Fibroblast of villous mesenchyme (primary cell): Measurements from ENCODE around the gene ARPC1A. TPM values are rescaled to one million over a fixed set of nuclear protein-coding genes. Genes with fewer than 3 reads are reported as not detected.
"Not testable (repeated sequence)": the region's sequence is repeated elsewhere in the genome, so short reads cannot be mapped to it uniquely, and the experiment has no call there.

Experiments
- DNase-seq: peaks from one replicate; pipeline ENCODE4 v3.0.0-alpha.2; 2010; ENCODE audit warnings: low read depth
- H3K4me3 ChIP-seq: 2 replicates; pipeline ENCODE4 v1.5.1; 2011; ENCODE audit warnings: low read depth, mild to moderate bottlenecking, low read length
- CTCF ChIP-seq: IDR thresholded peaks from 2 replicates; pipeline ENCODE4 v1.5.1; 2012; ENCODE audit warnings: low read depth, mild to moderate bottlenecking, low read length; ENCODE audit not compliant: insufficient read depth
- total RNA-seq: library from RNA; depleted of rRNA; stranded (reverse); fragments of >200 nt; gene quantifications from 2 replicates; pipeline ENCODE4 v1.2.3, GENCODE V29; 2012

Gene ARPC1A
- total RNA-seq, 1 donor, result 158 TPM

GRCh38 chr7:99383203-99383602, 57.5 kb downstream of the ARPC1A start:
- no peak overlapping the region for H3K4me3 ChIP-seq
- TF ChIP-seq CTCF, result no peak
- DNase-seq, result no peak

DNA sequence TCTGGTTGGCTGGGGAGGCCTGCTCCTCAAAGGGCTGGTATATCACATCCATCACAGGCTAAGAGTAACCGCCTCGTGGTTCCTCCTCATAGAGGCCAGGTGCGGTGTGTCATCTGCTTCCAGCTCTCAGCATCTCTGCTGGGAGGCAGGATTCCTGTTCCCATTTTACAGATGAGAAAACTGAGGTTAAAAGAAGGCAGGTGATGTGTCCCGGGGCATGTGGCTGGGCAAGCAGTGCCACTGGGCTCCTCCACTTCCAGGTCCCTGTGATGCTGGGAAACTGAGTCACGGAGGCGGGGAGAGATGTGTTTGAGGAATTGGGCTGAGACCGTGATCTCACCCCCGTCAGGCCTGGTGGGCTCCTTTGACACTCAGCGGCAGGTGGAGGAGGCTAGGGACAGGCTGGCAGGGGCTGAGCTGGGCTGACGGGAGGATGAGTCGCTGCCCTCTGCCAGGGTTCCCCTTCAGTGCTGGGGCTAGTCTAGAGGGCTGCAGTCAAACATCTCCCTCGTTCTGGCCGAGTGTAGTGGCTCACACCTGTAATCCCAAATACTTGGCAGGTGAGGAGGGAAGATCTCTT, 58.2 kb downstream of the ARPC1A start:
- H3K4me3 ChIP-seq, result no peak overlapping the region
- no peak for DNase-seq
- no peak for TF ChIP-seq CTCF

GRCh38 chr7:99384523-99384922, 58.8 kb downstream of the ARPC1A start:
- DNase-seq, result no peak

GRCh38 chr7:99385564-99385963, 59.9 kb downstream of the ARPC1A start:
- H3K4me3 ChIP-seq, result no peak overlapping the region
- no peak for TF ChIP-seq CTCF
- DNase-seq, result no peak

More at GRCh38 chr7:99384523-99384922, 58.8 kb downstream of the ARPC1A start:
- H3K4me3 ChIP-seq, result no peak overlapping the region
- no peak for TF ChIP-seq CTCF

DNA sequence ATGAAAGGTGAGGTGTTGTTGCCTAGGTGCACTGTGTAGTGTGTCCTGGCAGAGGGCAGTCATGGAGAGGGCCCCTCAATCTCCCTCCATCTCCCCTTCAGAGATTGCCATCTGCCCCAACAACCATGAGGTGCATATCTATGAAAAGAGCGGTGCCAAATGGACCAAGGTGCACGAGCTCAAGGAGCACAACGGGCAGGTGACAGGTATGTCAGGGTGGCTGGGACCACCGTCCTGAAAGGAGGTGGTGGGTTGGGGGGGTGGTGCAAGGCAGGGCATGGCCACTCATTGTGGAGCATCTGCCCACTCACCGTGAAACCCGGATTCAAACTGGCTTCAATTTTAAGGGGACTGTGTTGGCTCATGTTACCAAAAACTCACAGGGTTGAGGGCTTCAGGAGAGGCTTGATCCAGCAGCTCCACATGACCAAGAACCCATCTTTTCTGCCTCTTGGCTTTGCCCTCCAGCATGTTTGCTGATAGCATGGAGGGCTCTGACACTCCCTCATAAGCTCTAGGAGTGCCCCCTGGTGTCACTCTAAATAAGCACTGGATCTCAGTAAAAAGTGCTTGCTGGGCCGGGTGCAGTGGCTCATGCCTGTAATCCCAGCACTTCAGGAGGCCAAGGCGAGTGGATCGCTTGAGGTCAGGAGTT, 61.0 kb downstream of the ARPC1A start:
- peak; percentile 51 for DNase-seq
- no peak overlapping the region for H3K4me3 ChIP-seq
- peak; percentile 47 for TF ChIP-seq CTCF

DNA sequence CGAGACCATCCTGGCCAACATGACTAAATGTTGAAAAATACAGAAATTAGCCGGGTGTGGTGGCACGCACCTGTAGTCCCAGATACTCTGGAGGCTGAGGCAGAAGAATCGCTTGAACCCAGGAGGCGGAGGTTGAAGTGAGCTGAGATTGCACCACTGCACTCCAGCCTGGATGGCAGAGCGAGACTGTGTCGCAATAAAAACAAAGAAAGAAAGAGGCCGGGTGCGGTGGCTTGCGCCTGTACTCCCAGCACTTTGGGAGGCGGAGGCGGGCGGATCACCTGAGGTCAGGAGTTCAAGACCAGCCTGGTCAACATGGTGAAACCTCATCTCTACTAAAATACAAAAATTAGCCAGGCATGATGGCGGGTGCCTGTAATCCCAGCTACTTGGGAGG, 61.5 kb downstream of the ARPC1A start:
- not testable (repeated sequence) for DNase-seq, H3K4me3 ChIP-seq

GRCh38 chr7:99387912-99388311, 62.2 kb downstream of the ARPC1A start:
- H3K4me3 ChIP-seq, result no peak overlapping the region
- TF ChIP-seq CTCF, result no peak
- no peak for DNase-seq
